ENCODE results near the gene AGMAT. TPM values are rescaled to one million over a fixed set of nuclear protein-coding genes. Genes with fewer than 3 reads are reported as not detected.

The AGMAT gene
- total and polyA plus RNA-seq, 4 experiments from 2014 or later, result 3.3 to 7.1 (median 4.9) TPM

DNA sequence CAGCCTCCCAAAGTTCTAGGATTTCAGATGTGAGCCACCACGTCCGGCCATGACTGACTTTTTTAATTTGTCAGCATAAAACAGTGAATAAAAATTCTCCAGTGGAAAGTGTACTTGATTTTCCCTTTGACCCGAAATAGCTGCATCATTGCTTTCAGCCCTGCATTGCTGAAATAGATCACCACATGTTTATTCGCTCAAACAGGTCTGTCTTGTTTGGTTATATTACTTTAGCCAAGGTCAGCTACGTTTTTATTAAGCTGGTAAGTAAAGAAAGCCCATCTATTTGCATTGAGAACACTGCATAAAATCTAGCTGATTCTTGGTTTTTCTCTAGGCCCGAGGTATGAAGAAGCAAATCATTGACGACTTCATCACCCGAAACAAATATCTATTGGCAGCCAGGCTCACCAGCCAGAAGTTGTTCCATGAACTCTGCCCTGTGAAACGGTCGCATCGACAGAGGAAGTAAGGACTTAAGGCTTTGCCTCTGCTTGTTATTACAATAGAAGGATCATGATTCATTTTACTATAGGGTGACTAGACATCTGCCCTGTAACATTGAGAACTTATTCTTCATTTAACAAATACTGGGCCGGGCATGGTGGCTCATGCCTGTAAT is 25.6 kb downstream of the AGMAT start:
- H3K36me3 Mint-ChIP-seq, result peaks cover 26 to 40% of the 10 kb centered on the region in 2 donors
- CTCF ChIA-PET (ENCODE audit: partially characterized antibody), result no interaction called here

DNA sequence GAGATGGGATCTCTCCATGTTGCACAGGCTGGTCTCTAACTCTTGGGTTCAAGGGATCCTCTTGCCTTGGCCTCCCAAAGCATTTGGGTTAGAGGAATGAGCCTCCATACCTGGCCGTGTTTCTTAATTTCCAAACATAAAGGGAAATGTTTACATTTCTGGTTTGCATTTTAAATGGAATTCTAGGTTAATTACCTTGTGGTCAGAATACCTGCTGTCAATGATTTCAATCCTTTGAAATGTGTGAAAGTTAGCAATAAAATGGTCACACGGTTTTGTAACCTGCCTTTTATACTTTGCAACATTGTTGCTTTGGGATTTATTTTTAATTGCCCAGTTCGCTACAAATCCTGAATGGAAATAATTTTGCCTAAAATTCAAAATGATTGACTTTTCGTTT is 26.3 kb downstream of the AGMAT start:
- H3K27me3 Mint-ChIP-seq, result no peaks in the 10 kb centered on the region
- peaks cover 24 to 38% of the 10 kb centered on the region in 2 donors for H3K36me3 Mint-ChIP-seq
- peaks cover 0 to 2% (median 0%) of the 10 kb centered on the region in 4 donors for H3K4me1 Mint-ChIP-seq
- intact Hi-C loops (cut with micrococcal nuclease), result no loop called here
- H3K9me3 ChIP-seq (ENCODE audit: control insufficient read depth in 1 of 2, low read length in 2 of 2), result no peaks in the 10 kb centered on the region
- peak overlapping the region in 1 of 7 donors; percentile 8 for H3K27ac Mint-ChIP-seq
- H3K4me3 Mint-ChIP-seq, result no peak overlapping the region
- no peak overlapping the region for H3K27ac ChIP-seq (ENCODE audit: low read depth, low read length)
- ChIA-PET CTCF (ENCODE audit: partially characterized antibody) (no interaction called here), POLR2A (ENCODE audit: partially characterized antibody) (no interaction called here)
- no peak overlapping the region for H3K4me3 ChIP-seq (ENCODE audit: low read length in 2 of 2)
- H3K36me3 ChIP-seq (ENCODE audit: insufficient read depth, low read length), result peaks cover 16% of the 10 kb centered on the region
- no peaks in the 10 kb centered on the region for H3K4me1 ChIP-seq (ENCODE audit: insufficient read depth, low read length)
- DNase-seq, result no peak
- no peaks in the 10 kb centered on the region for H3K27me3 ChIP-seq (ENCODE audit: insufficient read depth, low read length)
- H3K9me3 Mint-ChIP-seq, result no peaks in the 10 kb centered on the region

More for the DNA sequence above, 25.6 kb downstream of the AGMAT start:
- intact Hi-C loops (cut with micrococcal nuclease), result no loop called here
- DNase-seq, result no peak
- no peaks in the 10 kb centered on the region for H3K9me3 ChIP-seq (ENCODE audit: control insufficient read depth in 1 of 2, low read length in 2 of 2)
- H3K27ac ChIP-seq (ENCODE audit: low read depth, low read length), result no peak overlapping the region
- Mint-ChIP-seq H3K27me3 (no peaks in the 10 kb centered on the region), H3K4me3 (no peak overlapping the region), H3K27ac (peak overlapping the region in 2 of 7 donors; percentile 22 to 47), H3K4me1 (peaks cover 0 to 2% (median 0%) of the 10 kb centered on the region in 4 donors), H3K9me3 (no peaks in the 10 kb centered on the region)
- POLR2A ChIA-PET (ENCODE audit: partially characterized antibody), result no interaction called here
- H3K27me3 ChIP-seq (ENCODE audit: insufficient read depth, low read length), result no peaks in the 10 kb centered on the region
- H3K4me1 ChIP-seq (ENCODE audit: insufficient read depth, low read length), result no peaks in the 10 kb centered on the region
- H3K4me3 ChIP-seq (ENCODE audit: low read length in 2 of 2), result no peak overlapping the region
- H3K36me3 ChIP-seq (ENCODE audit: insufficient read depth, low read length), result peaks cover 22% of the 10 kb centered on the region

DNA sequence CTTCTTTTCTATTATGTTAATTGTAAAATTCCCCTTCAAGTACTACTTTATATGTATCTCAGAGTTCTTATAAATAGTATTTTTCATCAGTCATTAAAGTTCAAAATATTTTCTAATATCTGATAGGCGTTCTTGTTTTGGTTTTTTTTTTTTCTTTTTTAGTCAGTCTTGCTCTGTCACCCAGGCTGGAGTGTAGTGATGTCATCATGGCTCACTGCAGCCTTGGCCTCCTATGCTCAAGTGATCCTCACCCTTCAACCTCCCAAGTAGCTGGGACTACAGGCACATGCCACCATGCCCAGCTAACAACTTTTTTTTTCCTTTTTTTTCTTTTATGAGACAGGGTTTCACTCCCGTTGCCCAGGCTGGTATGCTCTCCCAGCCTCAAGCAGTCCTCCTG is 27.3 kb downstream of the AGMAT start:
- ChIA-PET POLR2A (ENCODE audit: partially characterized antibody) (interaction anchor here (0.6 kb wide), 1 partner anchor 42 kb away, joined by 3 read pairs; no protein-coding TSS in a partner anchor), CTCF (ENCODE audit: partially characterized antibody) (no interaction called here)
- Mint-ChIP-seq H3K36me3 (peaks cover 24 to 34% of the 10 kb centered on the region in 2 donors), H3K27me3 (no peaks in the 10 kb centered on the region), H3K9me3 (no peaks in the 10 kb centered on the region), H3K4me3 (no peak overlapping the region), H3K4me1 (peaks cover 0 to 2% (median 0%) of the 10 kb centered on the region in 4 donors), H3K27ac (no peak overlapping the region)
- no peaks in the 10 kb centered on the region for H3K9me3 ChIP-seq (ENCODE audit: control insufficient read depth in 1 of 2, low read length in 2 of 2)
- intact Hi-C loops (cut with micrococcal nuclease), result no loop called here
- peaks cover 16% of the 10 kb centered on the region for H3K36me3 ChIP-seq (ENCODE audit: insufficient read depth, low read length)
- H3K4me1 ChIP-seq (ENCODE audit: insufficient read depth, low read length), result no peaks in the 10 kb centered on the region
- H3K4me3 ChIP-seq (ENCODE audit: low read length in 2 of 2), result no peak overlapping the region
- H3K27ac ChIP-seq (ENCODE audit: low read depth, low read length), result no peak overlapping the region
- H3K27me3 ChIP-seq (ENCODE audit: insufficient read depth, low read length), result no peaks in the 10 kb centered on the region
- DNase-seq, result no peak

DNA sequence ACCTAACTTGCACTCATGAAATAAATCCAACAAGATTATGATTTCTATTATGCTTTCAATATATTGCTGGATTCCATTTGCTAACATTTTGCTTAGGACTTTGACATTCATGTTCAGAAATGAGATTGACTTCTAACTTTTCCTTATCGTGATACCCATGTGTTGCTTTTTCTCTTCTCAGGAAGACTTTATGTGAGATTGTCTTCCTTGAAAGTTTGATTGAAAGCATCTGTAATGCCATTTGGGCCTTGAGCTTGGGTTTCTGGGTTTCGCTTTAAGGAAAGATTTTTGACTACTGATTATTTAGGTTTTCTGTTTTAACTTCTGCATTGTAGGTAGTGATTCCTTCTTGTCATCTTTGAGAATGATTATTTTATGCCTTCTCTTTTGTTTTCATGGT is 27.8 kb downstream of the AGMAT start:
- Mint-ChIP-seq H3K36me3 (peaks cover 24 to 28% of the 10 kb centered on the region in 2 donors), H3K27ac (peak overlapping the region in 1 of 7 donors; percentile 72)
- DNase-seq, result no peak

DNA sequence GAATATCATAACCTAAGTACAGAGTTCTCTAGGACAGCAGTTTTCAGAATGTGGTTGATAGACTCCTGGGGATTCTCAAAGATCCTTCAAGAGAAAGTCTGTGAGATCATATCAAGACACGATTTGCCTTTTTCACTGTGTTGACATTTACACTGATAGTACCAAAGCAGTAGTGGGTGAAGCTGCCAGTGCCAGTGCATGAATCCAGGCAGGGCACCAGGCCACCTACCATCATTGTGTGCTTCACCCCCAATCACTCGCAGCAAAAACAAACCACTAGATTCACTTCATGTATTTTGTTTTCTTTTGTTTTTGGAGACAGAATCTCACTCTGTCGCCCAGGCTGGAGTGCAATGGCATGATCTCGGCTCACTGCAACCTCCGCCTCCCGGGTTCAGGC is 34.3 kb downstream of the AGMAT start:
- no peaks in the 10 kb centered on the region for H3K4me1 ChIP-seq (ENCODE audit: insufficient read depth, low read length)
- peaks cover 0 to 2% (median 0%) of the 10 kb centered on the region in 4 donors for H3K4me1 Mint-ChIP-seq
- no peaks in the 10 kb centered on the region for H3K27me3 Mint-ChIP-seq
- H3K4me3 ChIP-seq (ENCODE audit: low read length in 2 of 2), result no peak overlapping the region
- H3K27me3 ChIP-seq (ENCODE audit: insufficient read depth, low read length), result no peaks in the 10 kb centered on the region
- no peak overlapping the region for H3K27ac ChIP-seq (ENCODE audit: low read depth, low read length)
- intact Hi-C loops (cut with micrococcal nuclease), result no loop called here
- CTCF ChIA-PET (ENCODE audit: partially characterized antibody), result no interaction called here
- H3K9me3 Mint-ChIP-seq, result no peaks in the 10 kb centered on the region
- DNase-seq, result no peak
- peak overlapping the region in 1 of 7 donors; percentile 9 for H3K27ac Mint-ChIP-seq
- no peaks in the 10 kb centered on the region for H3K9me3 ChIP-seq (ENCODE audit: control insufficient read depth in 1 of 2, low read length in 2 of 2)
- POLR2A ChIA-PET (ENCODE audit: partially characterized antibody), result no interaction called here
- peaks cover 27 to 41% of the 10 kb centered on the region in 2 donors for H3K36me3 Mint-ChIP-seq
- no peak overlapping the region for H3K4me3 Mint-ChIP-seq
- peaks cover 14% of the 10 kb centered on the region for H3K36me3 ChIP-seq (ENCODE audit: insufficient read depth, low read length)

More for the DNA sequence above, 27.8 kb downstream of the AGMAT start:
- Mint-ChIP-seq H3K4me1 (peaks cover 0 to 2% (median 0%) of the 10 kb centered on the region in 4 donors), H3K27me3 (no peaks in the 10 kb centered on the region), H3K4me3 (no peak overlapping the region), H3K9me3 (no peaks in the 10 kb centered on the region)
- Histone ChIP-seq H3K4me3 (ENCODE audit: low read length in 2 of 2) (no peak overlapping the region), H3K36me3 (ENCODE audit: insufficient read depth, low read length) (peaks cover 13% of the 10 kb centered on the region), H3K27me3 (ENCODE audit: insufficient read depth, low read length) (no peaks in the 10 kb centered on the region), H3K4me1 (ENCODE audit: insufficient read depth, low read length) (no peaks in the 10 kb centered on the region), H3K27ac (ENCODE audit: low read depth, low read length) (no peak overlapping the region), H3K9me3 (ENCODE audit: control insufficient read depth in 1 of 2, low read length in 2 of 2) (no peaks in the 10 kb centered on the region)
- ChIA-PET CTCF (ENCODE audit: partially characterized antibody) (no interaction called here), POLR2A (ENCODE audit: partially characterized antibody) (interaction anchor here (1.2 kb wide), 1 partner anchor 12 kb away, joined by 3 read pairs; no protein-coding TSS in a partner anchor)
- intact Hi-C loops (cut with micrococcal nuclease), result no loop called here

DNA sequence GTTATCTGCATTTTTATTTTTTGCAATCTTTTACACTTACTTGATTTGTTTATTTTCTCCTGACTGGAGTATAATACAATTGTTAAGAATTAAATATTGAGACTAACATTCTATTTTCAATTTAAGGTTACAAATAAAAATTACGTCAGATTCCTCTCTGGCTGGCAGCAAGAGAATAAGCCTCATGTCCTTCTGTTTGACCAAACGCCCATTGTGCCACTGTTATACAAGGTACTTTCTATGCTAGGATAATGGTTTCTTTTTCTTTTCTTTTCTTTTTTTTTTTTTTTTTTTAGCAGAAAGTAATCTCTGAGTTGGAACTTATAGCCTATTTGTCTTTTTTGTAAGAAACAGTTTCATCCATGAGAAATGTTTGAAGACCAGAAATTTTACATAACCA is 38.2 kb downstream of the AGMAT start:
- Histone ChIP-seq H3K27ac (ENCODE audit: low read depth, low read length) (no peak overlapping the region), H3K27me3 (ENCODE audit: insufficient read depth, low read length) (no peaks in the 10 kb centered on the region), H3K4me1 (ENCODE audit: insufficient read depth, low read length) (no peaks in the 10 kb centered on the region), H3K9me3 (ENCODE audit: control insufficient read depth in 1 of 2, low read length in 2 of 2) (no peaks in the 10 kb centered on the region), H3K4me3 (ENCODE audit: low read length in 2 of 2) (no peak overlapping the region), H3K36me3 (ENCODE audit: insufficient read depth, low read length) (peaks cover 26% of the 10 kb centered on the region)
- no peak overlapping the region for H3K4me3 Mint-ChIP-seq
- ChIA-PET CTCF (ENCODE audit: partially characterized antibody) (no interaction called here), POLR2A (ENCODE audit: partially characterized antibody) (no interaction called here)
- no peaks in the 10 kb centered on the region for H3K27me3 Mint-ChIP-seq
- no peak for DNase-seq
- H3K4me1 Mint-ChIP-seq, result peaks cover 0 to 7% (median 0%) of the 10 kb centered on the region in 4 donors
- H3K9me3 Mint-ChIP-seq, result peaks cover 0 to 2% (median 0%) of the 10 kb centered on the region in 8 donors
- intact Hi-C loops (cut with micrococcal nuclease), result no loop called here
- peaks cover 36 to 68% of the 10 kb centered on the region in 2 donors for H3K36me3 Mint-ChIP-seq
- H3K27ac Mint-ChIP-seq, result no peak overlapping the region

DNA sequence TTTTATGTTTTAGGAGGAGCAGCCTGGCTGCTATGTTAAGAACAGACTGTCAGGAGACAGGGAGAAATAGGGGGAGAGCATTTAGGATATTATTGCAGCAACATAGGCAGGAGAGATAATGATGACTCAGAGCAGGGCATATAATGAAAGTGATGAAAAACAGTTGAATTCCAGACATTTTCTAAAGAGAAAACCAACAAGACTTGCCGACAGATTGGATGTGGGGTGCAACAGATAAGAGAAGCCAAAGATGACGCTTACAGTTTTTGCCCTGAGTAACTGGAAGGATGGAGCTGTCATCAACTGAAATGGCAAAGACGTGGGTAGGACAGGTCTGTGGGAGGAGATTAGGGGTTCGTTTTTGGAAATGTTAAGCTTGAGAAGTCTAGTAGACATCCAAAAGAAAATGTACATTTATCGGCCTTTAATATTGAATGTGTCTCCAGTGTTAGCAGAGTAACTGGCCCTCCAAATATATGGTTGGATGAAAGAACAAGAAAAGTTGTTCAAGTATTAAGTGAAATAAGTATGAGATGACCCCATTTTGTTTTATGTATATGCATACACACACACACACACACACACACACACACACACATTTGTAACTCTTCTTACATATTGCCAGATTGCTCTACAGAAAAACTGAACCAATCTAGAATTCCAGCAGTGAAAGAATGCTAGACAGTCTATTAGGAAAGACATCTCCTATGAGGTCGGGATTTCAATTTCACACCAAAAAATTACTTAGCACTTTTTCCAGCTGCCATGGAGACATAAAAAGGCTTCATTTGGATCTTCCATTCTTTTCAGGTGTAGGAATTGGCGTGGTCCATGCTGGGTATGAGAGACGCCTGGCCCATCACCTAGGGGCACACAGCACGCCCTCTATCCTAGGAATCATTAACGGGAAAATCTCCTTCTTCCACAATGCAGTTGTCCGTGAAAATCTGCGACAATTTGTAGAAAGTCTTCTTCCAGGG is 41.0 kb downstream of the AGMAT start:
- Histone ChIP-seq H3K4me3 (ENCODE audit: low read length in 2 of 2) (no peak overlapping the region), H3K27ac (ENCODE audit: low read depth, low read length) (no peak overlapping the region), H3K9me3 (ENCODE audit: control insufficient read depth in 1 of 2, low read length in 2 of 2) (no peaks in the 10 kb centered on the region), H3K36me3 (ENCODE audit: insufficient read depth, low read length) (peaks cover 37% of the 10 kb centered on the region), H3K27me3 (ENCODE audit: insufficient read depth, low read length) (no peaks in the 10 kb centered on the region), H3K4me1 (ENCODE audit: insufficient read depth, low read length) (no peaks in the 10 kb centered on the region)
- no peak overlapping the region for H3K4me3 Mint-ChIP-seq
- CTCF ChIA-PET (ENCODE audit: partially characterized antibody), result no interaction called here
- H3K4me1 Mint-ChIP-seq, result peaks cover 0 to 8% (median under 1%) of the 10 kb centered on the region in 4 donors
- no peak for DNase-seq
- H3K9me3 Mint-ChIP-seq, result peaks cover 0 to 2% (median 0%) of the 10 kb centered on the region in 8 donors
- no peaks in the 10 kb centered on the region for H3K27me3 Mint-ChIP-seq
- H3K36me3 Mint-ChIP-seq, result peaks cover 30 to 65% of the 10 kb centered on the region in 2 donors
- peak overlapping the region in 3 of 7 donors; percentile 19 to 54 (median 24) for H3K27ac Mint-ChIP-seq
- POLR2A ChIA-PET (ENCODE audit: partially characterized antibody), result interaction anchor here (0.8 to 1.2 kb wide), 2 partner anchors 17 to 74 kb away, joined by 3 read pairs; partner anchors contain the start of genes DDI2 and DNAJC16
- intact Hi-C loops (cut with micrococcal nuclease), result no loop called here

All from CD4-positive, alpha-beta memory T cell (primary cell).